HG02973 (cell line): ENCODE measurements around the gene ADGRG3.
"Not testable (repeated sequence)": the region's sequence is repeated elsewhere in the genome, so short reads cannot be mapped to it uniquely, and the experiment has no call there.

Experiments
- ATAC-seq: cut with Tn5 transposase; IDR thresholded peaks from one replicate; pipeline ENCODE4 v1.9.1; 2021; ENCODE audit warnings: moderate library complexity; ENCODE audit not compliant: unreplicated experiment

ADGRG3 gene

DNA sequence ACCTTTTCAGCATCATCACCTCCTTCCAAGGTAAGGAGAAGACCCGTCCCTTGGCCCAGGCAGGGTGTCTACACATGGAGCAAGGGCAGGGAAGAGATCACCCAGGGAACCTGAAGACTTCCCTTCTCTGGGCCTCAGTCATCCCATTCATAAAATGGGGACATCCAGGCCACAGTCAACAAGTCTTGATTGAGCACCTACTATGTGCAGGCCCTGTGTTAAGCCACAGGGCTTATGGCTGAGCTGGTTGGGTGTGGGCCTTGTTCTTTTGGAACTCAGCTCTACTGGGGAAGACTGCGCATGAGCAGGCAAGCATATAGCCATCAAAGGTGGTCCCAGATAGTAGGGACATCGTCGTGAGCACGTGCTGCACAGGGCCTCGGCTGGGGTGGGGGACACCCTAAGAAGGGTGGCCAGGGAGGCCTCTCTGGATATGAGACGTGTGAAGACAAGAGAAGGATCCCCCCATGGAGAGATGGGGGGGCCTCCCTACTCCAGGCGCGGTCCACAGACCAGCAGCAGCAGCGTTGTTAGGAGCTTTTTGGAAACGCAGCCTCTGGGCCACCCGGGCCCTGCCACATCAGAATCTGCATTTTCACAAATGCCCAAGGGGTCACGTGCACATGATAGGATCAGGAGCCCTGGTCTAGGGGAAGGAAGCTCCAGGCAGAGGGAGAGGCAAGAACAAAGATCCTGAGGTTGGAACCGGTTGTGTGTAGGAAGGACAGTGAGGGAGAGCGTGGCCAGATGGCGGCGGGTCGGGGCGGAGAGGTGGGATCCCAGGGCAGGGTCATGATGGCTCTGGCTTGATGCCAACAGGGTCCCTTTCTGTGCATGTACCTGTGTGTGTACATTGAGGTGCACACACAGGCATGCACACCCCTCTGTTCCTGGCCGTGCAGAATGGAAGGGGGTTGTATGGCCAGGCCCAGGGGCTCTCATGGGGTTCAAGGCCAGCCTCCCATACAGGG, 5.9 kb upstream of the ADGRG3 start:
- ATAC-seq, result no peak

DNA sequence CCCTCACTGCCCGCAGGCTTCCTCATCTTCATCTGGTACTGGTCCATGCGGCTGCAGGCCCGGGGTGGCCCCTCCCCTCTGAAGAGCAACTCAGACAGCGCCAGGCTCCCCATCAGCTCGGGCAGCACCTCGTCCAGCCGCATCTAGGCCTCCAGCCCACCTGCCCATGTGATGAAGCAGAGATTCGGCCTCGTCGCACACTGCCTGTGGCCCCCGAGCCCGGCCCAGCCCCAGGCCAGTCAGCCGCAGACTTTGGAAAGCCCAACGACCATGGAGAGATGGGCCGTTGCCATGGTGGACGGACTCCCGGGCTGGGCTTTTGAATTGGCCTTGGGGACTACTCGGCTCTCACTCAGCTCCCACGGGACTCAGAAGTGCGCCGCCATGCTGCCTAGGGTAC, 4.7 kb upstream of the ADGRG3 start:
- no peak for ATAC-seq

GRCh38 chr16:57663917-57664661, 4.0 kb upstream of the ADGRG3 start:
- no peak for ATAC-seq

- no peak for ATAC-seq
These were observed 3.5 kb upstream of the ADGRG3 start for GRCh38 chr16:57664662-57665025.

- ATAC-seq, result no peak
These were observed 2.6 kb upstream of the ADGRG3 start for GRCh38 chr16:57665541-57665940.

- no peak for ATAC-seq
These were observed 1.6 kb upstream of the ADGRG3 start for GRCh38 chr16:57666353-57667047.

- ATAC-seq, result no peak
These were observed 1.0 kb upstream of the ADGRG3 start for GRCh38 chr16:57667048-57667525.

DNA sequence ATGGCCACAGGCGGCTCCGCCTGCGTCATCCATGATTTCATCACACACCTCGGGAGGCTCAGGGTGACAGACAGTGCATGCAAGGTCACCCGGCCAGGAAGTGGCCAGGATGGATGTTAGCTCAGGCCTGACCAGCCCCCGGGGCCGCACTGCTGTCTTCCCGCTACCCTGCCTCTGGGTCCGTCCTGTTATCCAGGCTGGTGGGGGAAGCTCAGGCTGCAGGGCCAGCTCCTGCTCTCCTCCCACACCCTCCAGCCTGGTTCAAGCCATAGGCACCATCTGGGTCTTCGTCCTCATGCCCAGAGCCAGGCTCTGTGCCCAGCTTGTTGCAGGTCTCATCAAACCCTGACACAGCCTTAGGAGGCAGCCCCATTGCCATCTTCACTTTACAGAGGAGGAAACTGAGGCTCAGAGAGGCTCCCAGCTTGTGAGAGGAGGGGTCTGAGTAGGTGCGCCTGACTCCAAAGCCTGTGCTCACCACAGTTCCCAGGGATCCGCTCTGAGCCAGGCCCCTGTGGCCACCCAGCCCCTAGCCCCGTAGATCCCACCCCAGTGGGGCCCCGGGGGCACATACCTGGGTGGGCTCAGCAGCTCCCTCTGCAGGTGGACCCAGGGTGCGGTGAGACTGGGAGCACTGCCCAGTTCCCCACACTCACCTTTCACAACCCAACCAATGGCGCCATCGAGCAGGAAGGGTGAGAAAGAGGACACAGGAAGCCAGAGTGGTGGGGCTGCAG, 412 bp upstream of the ADGRG3 start:
- no peak for ATAC-seq

DNA sequence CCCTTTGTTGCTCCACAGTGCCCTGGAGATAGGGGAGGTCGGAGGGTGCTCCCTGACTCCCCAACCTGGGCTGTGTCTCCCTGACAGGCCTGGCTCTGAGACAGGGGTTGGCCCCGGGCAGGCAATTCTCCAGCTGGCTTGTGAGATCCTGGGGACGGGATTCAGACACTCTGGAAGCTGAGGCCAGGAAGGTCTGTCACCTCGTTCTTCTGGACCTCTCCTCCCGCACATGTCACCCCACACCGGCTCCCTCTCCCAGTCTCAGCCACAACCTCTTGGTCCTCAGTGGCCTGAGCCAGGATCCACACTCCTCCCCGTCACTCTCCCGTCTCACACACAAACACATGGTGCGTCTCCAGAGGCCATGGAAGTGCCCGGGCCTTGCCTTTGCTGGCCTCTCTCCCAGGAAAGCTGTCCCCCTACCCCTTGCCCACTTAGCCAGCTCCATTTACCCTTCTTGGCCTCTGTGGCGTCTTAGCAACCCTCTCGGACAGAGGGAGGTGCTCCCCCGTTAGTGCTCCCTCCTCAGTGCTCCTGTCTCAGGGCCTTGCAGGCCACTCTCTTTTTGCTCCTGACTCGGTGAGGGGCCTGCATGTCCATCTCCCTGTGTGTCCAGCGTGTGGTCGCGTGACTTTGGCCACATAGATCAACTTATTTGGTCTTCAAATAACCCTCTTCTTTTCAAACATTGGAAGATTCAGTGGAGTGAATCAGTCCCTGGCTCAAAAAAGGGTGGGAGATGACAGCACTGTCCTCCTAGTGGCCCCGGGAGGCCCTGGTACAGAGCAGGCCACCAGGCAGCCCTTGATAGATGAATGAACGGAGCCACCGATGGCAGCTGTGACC, 747 bp downstream of the ADGRG3 start:
- ATAC-seq, result no peak

DNA sequence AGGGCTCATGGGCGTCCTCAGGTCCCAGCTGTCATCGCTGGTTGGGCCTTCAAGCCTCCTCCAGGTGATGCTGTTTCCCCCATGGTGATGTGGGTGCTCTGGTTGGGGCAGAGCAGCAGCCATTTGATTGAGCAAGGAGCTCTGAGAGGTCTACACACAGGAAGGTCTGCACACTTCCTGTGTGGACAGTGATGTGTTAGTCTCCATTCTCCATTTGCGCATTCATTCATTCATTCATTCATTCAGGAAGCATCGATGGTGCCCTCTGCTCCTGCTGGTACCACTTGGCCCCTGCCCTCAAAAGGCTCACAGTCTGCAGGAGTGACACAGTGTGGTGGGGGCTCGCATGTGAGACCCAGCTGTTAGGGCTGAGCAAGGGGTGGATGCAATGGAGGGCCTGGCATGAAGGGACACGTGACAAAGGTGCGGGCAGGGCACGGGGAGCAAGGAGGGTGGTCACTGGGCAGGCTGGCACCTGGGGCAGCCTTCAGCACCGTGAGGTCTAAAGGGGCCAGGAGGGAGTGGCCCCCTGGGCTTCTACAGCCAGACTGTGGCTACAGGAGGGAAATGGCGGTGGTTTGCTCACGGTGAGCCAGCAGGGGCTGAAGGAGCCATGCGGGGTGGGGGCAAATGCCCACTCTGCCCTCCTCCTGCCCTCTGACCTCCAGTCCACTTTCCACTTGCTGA, 1.5 kb downstream of the ADGRG3 start:
- no peak for ATAC-seq

GRCh38 chr16:57670196-57670595, 2.1 kb downstream of the ADGRG3 start:
- ATAC-seq, result no peak

- not testable (repeated sequence) for ATAC-seq
These were observed 3.3 kb downstream of the ADGRG3 start for GRCh38 chr16:57671451-57671850.

DNA sequence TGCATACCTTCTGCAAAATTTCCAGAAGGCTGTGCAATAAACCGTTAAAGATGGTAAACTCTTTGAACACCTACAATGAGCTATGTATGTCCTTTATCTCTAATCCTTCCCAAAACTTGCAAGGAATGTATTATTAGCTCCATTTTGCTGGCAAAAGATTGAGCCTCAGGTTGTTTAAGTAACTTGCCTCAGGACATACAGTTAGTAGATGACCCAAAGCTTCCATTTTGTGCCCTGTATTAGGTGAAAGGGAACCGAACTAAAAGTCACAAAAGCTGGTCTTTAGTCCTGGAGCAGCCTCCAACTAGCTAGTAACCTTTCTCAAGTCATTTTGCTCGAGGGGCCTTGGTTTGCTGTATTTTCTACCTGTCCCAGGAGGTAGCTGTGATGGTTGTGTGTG, 4.3 kb downstream of the ADGRG3 start:
- no peak for ATAC-seq

GRCh38 chr16:57672824-57673223, 4.7 kb downstream of the ADGRG3 start:
- ATAC-seq, result no peak

DNA sequence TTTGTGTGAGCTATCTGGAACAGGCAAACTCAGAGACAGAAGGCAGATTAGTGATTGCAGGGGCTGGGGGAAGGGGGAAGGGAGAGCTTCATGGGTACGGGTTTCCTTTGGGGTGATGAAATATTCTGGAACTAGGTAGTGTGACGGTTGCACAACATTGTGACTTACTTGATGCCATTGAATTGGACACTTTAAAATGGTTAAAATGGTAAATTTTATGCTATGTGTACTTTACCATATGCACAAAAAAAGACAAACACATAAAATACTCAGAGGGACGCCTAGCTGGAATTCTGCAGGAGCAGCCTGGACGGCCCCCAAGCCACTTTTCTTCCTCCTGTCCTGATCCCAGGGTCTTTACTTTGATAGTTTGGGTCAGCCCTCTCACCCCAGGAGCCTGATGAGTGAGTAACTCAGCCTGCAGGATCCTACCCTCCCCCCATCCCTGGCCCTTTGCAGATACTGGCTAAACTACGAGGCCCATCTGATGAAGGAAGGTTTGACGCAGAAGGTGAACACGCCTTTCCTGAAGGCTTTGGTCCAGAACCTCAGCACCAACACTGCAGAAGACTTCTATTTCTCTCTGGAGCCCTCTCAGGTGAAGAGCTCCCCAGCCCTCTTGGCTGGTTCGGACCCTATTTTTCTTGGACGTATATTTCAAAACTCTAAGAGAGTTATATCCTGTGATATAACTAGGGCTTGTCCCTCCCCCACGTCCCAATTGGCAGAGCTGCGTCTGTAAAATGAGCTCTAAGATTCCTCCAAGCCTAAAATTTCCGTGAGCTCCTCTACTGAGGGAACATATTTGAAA, 7.8 kb downstream of the ADGRG3 start:
- no peak for ATAC-seq

DNA sequence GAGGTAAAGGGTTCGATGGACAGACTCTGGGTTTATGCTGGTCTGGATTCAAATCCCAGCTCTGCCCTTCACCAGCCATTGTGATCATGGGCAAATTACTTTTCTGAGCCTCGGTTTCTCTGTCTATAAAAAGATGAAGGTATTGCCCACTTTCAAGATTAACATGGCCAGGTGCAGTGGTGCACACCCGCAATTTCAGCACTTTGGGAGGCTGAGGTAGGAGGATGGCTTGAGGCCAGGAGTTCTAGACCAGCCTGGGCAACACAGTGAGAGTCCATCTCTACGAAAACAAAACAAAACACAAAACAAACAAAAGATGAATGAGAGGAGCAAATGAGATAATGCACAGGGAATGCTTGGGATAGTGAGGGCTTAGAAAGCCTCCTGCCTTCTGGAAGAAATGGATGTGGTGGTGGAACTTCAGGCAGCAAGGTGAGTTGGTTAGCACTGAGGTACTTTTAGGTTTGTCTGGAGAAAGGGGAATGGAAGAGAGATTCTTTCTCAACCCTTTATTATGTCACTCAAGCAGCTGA, 8.5 kb downstream of the ADGRG3 start:
- no peak for ATAC-seq

- ATAC-seq, result no peak
These were observed 9.7 kb downstream of the ADGRG3 start for GRCh38 chr16:57677622-57678369.
